Memory B cell (primary cell): Measurements from ENCODE around the gene LY9.

Source experiments
- ATAC-seq: fragments of 150-1000 bp; cut with Tn5 transposase; 2 replicates; pipeline ENCODE4 v1.10.0; 2021; ENCODE audit warnings: low read depth, mild to moderate bottlenecking, moderate library complexity
- DNase-seq, 2 donors: peaks; one replicate each; pipeline ENCODE4 v3.0.0; 2022; ENCODE audit warnings: low spot score in 2 of 2
- H3K27ac Mint-ChIP-seq: one replicate; pipeline ENCODE4 v1.8.0; 2022; ENCODE audit warnings: mild to moderate bottlenecking, moderate library complexity, mixed read lengths
- H3K27me3 Mint-ChIP-seq: one replicate; pipeline ENCODE4 v1.8.0; 2022; ENCODE audit warnings: mixed read lengths
- H3K36me3 Mint-ChIP-seq: one replicate; pipeline ENCODE4 v1.8.0; 2022; ENCODE audit warnings: mild to moderate bottlenecking, mixed read lengths
- H3K4me1 Mint-ChIP-seq: one replicate; pipeline ENCODE4 v1.8.0; 2022; ENCODE audit warnings: mixed read lengths
- H3K4me3 Mint-ChIP-seq: one replicate; pipeline ENCODE4 v1.8.0; 2022; ENCODE audit warnings: mild to moderate bottlenecking, moderate library complexity, mixed read lengths
- H3K9me3 Mint-ChIP-seq: one replicate; pipeline ENCODE4 v1.8.0; 2022; ENCODE audit warnings: mixed read lengths

The LY9 gene

GRCh38 chr1:160844447-160845232 lies 48.7 kb downstream of the LY9 start:
- ATAC-seq (no peak), DNase-seq (no peak)
- Mint-ChIP-seq H3K36me3 (peaks cover 3% of the 10 kb centered on the region), H3K9me3 (no peaks in the 10 kb centered on the region), H3K27me3 (peaks cover 7% of the 10 kb centered on the region), H3K27ac (no peak overlapping the region), H3K4me1 (no peaks in the 10 kb centered on the region), H3K4me3 (no peak overlapping the region)

- H3K27me3 Mint-ChIP-seq = peaks cover 7% of the 10 kb centered on the region
- H3K4me3 Mint-ChIP-seq = no peak overlapping the region
- no peaks in the 10 kb centered on the region for H3K9me3 Mint-ChIP-seq
- no peak for DNase-seq
- ATAC-seq = no peak
- H3K27ac Mint-ChIP-seq = no peak overlapping the region
- H3K4me1 Mint-ChIP-seq = no peaks in the 10 kb centered on the region
- peaks cover 3% of the 10 kb centered on the region for H3K36me3 Mint-ChIP-seq
Measured at GRCh38 chr1:160846281-160846680, 50.3 kb downstream of the LY9 start.

- DNase-seq (no peak), ATAC-seq (no peak)
- Mint-ChIP-seq H3K4me3 (no peak overlapping the region), H3K9me3 (no peaks in the 10 kb centered on the region), H3K4me1 (no peaks in the 10 kb centered on the region), H3K36me3 (no peaks in the 10 kb centered on the region), H3K27ac (no peak overlapping the region), H3K27me3 (peaks cover 5% of the 10 kb centered on the region)
Measured at GRCh38 chr1:160850541-160850940, 54.6 kb downstream of the LY9 start.

GRCh38 chr1:160850993-160851392 lies 55.0 kb downstream of the LY9 start:
- Mint-ChIP-seq H3K36me3 (no peaks in the 10 kb centered on the region), H3K27me3 (peaks cover 5% of the 10 kb centered on the region), H3K27ac (no peak overlapping the region), H3K4me1 (no peaks in the 10 kb centered on the region), H3K9me3 (no peaks in the 10 kb centered on the region), H3K4me3 (no peak overlapping the region)
- DNase-seq = no peak
- no peak for ATAC-seq

- H3K36me3 Mint-ChIP-seq = no peaks in the 10 kb centered on the region
- H3K27ac Mint-ChIP-seq = no peak overlapping the region
- H3K4me3 Mint-ChIP-seq = no peak overlapping the region
- H3K27me3 Mint-ChIP-seq = peaks cover 5% of the 10 kb centered on the region
- H3K9me3 Mint-ChIP-seq = no peaks in the 10 kb centered on the region
- DNase-seq (no peak), ATAC-seq (no peak)
- H3K4me1 Mint-ChIP-seq = no peaks in the 10 kb centered on the region
Measured at GRCh38 chr1:160853014-160853413, 57.0 kb downstream of the LY9 start.

GRCh38 chr1:160853754-160854153 lies 57.8 kb downstream of the LY9 start:
- DNase-seq (no peak), ATAC-seq (no peak)
- Mint-ChIP-seq H3K27me3 (peaks cover 4% of the 10 kb centered on the region), H3K27ac (no peak overlapping the region), H3K4me3 (no peak overlapping the region), H3K4me1 (no peaks in the 10 kb centered on the region), H3K36me3 (peaks cover under 1% of the 10 kb centered on the region), H3K9me3 (no peaks in the 10 kb centered on the region)

- DNase-seq (no peak), ATAC-seq (no peak)
- Mint-ChIP-seq H3K36me3 (peaks cover 4% of the 10 kb centered on the region), H3K9me3 (no peaks in the 10 kb centered on the region), H3K4me3 (no peak overlapping the region), H3K27ac (no peak overlapping the region), H3K4me1 (no peaks in the 10 kb centered on the region), H3K27me3 (peaks cover 6% of the 10 kb centered on the region)
Measured at GRCh38 chr1:160855181-160855981, 59.4 kb downstream of the LY9 start.

- Mint-ChIP-seq H3K9me3 (no peaks in the 10 kb centered on the region), H3K27me3 (peaks cover 6% of the 10 kb centered on the region), H3K4me3 (no peak overlapping the region), H3K27ac (no peak overlapping the region), H3K4me1 (no peaks in the 10 kb centered on the region), H3K36me3 (peaks cover 4% of the 10 kb centered on the region)
- ATAC-seq = no peak
- no peak for DNase-seq
Measured at GRCh38 chr1:160858097-160858496, 62.1 kb downstream of the LY9 start.

GRCh38 chr1:160858507-160858906 lies 62.5 kb downstream of the LY9 start:
- no peak for ATAC-seq
- DNase-seq = no peak
- Mint-ChIP-seq H3K9me3 (no peaks in the 10 kb centered on the region), H3K27me3 (peaks cover 6% of the 10 kb centered on the region), H3K4me3 (no peak overlapping the region), H3K27ac (no peak overlapping the region), H3K36me3 (peaks cover 4% of the 10 kb centered on the region), H3K4me1 (peaks cover under 1% of the 10 kb centered on the region)

- DNase-seq (no peak), ATAC-seq (no peak)
- Mint-ChIP-seq H3K27me3 (peaks cover 6% of the 10 kb centered on the region), H3K4me3 (no peak overlapping the region), H3K4me1 (peaks cover 4% of the 10 kb centered on the region), H3K36me3 (peaks cover 4% of the 10 kb centered on the region), H3K27ac (no peak overlapping the region), H3K9me3 (no peaks in the 10 kb centered on the region)
Measured at GRCh38 chr1:160859166-160859565, 63.2 kb downstream of the LY9 start.

- no peak overlapping the region for H3K27ac Mint-ChIP-seq
- no peak for DNase-seq
- no peak overlapping the region for H3K4me3 Mint-ChIP-seq
- H3K9me3 Mint-ChIP-seq = no peaks in the 10 kb centered on the region
- no peak for ATAC-seq
- H3K4me1 Mint-ChIP-seq = peaks cover 4% of the 10 kb centered on the region
- peaks cover 4% of the 10 kb centered on the region for H3K36me3 Mint-ChIP-seq
- H3K27me3 Mint-ChIP-seq = peaks cover 6% of the 10 kb centered on the region
Measured at GRCh38 chr1:160860840-160861505, 65.0 kb downstream of the LY9 start.

GRCh38 chr1:160862203-160863060 lies 66.5 kb downstream of the LY9 start, which contains the start of gene CD244:
CD244 (minus strand) TSS chr1:160862887; CDS start chr1:160862677, 210 bp downstream.
- ATAC-seq (peak; percentile 69), DNase-seq (no peak)
- H3K4me1 Mint-ChIP-seq = peaks cover 4% of the 10 kb centered on the region
- no peak within 1 kb of the TSS for H3K27ac Mint-ChIP-seq
- H3K27me3 Mint-ChIP-seq = peaks cover 6% of the 10 kb centered on the region
- H3K9me3 Mint-ChIP-seq = no peaks in the 10 kb centered on the region
- H3K4me3 Mint-ChIP-seq = no peak within 1 kb of the TSS
- peaks cover 4% of the 10 kb centered on the region for H3K36me3 Mint-ChIP-seq

- Mint-ChIP-seq H3K4me3 (no peak overlapping the region), H3K27ac (no peak overlapping the region), H3K36me3 (peaks cover 4% of the 10 kb centered on the region), H3K27me3 (peaks cover 4% of the 10 kb centered on the region), H3K9me3 (no peaks in the 10 kb centered on the region), H3K4me1 (peaks cover 10% of the 10 kb centered on the region)
- ATAC-seq = no peak
- no peak for DNase-seq
Measured at GRCh38 chr1:160863061-160863773, 67.2 kb downstream of the LY9 start.
